HG03520 (cell line): ENCODE measurements around the gene AIM2.
"Not testable (repeated sequence)": the region's sequence is repeated elsewhere in the genome, so short reads cannot be mapped to it uniquely, and the experiment has no call there.

Experiments used
- ATAC-seq: cut with Tn5 transposase; IDR thresholded peaks from one replicate; pipeline ENCODE4 v1.9.1; 2021; ENCODE audit warnings: mild to moderate bottlenecking, moderate library complexity; ENCODE audit not compliant: unreplicated experiment

The AIM2 gene

GRCh38 chr1:159076438-159077119 lies at the start of gene AIM2:
Gene AIM2 (minus strand): TSS chr1:159076766. CDS start chr1:159073499, 3,267 bp downstream.
- ATAC-seq = peak; percentile 86

- ATAC-seq = no peak
These were observed 47.0 kb upstream of the AIM2 start for GRCh38 chr1:159123587-159123986.

GRCh38 chr1:159122005-159122621 lies 45.5 kb upstream of the AIM2 start:
- ATAC-seq = peak; percentile 63

- ATAC-seq = no peak
These were observed 45.0 kb upstream of the AIM2 start for GRCh38 chr1:159121526-159121925.

GRCh38 chr1:159120317-159120716 lies 43.8 kb upstream of the AIM2 start:
- ATAC-seq = no peak

- ATAC-seq = no peak
These were observed 37.2 kb upstream of the AIM2 start for GRCh38 chr1:159113596-159114433.

GRCh38 chr1:159103021-159103420 lies 26.5 kb upstream of the AIM2 start:
- ATAC-seq = not testable (repeated sequence)

GRCh38 chr1:159100589-159100988 lies 24.0 kb upstream of the AIM2 start:
- no peak for ATAC-seq

GRCh38 chr1:159098596-159098995 lies 22.0 kb upstream of the AIM2 start:
- ATAC-seq = no peak

GRCh38 chr1:159092036-159092760 lies 15.6 kb upstream of the AIM2 start:
- no peak for ATAC-seq

- ATAC-seq = no peak
These were observed 15.1 kb upstream of the AIM2 start for GRCh38 chr1:159091607-159092031.

GRCh38 chr1:159091180-159091560 lies 14.6 kb upstream of the AIM2 start:
- no peak for ATAC-seq

GRCh38 chr1:159090286-159091179 lies 14.0 kb upstream of the AIM2 start:
- no peak for ATAC-seq

- ATAC-seq = no peak
These were observed 12.7 kb upstream of the AIM2 start for GRCh38 chr1:159089184-159089791.

- ATAC-seq = no peak
These were observed 12.1 kb upstream of the AIM2 start for GRCh38 chr1:159088546-159089183.

- no peak for ATAC-seq
These were observed 11.5 kb upstream of the AIM2 start for GRCh38 chr1:159088050-159088449.

GRCh38 chr1:159084867-159085266 lies 8.3 kb upstream of the AIM2 start:
- no peak for ATAC-seq

GRCh38 chr1:159084152-159084551 lies 7.6 kb upstream of the AIM2 start:
- ATAC-seq = no peak

- no peak for ATAC-seq
These were observed 6.4 kb upstream of the AIM2 start for GRCh38 chr1:159083013-159083412.
